A549 treated with dexamethasone at 1 μM for 4 hours (cell line): ENCODE measurements around the gene IKZF3. TPM values are rescaled to one million over a fixed set of nuclear protein-coding genes. Genes with fewer than 3 reads are reported as not detected.

Source experiments
- total RNA-seq: library from RNA; stranded (reverse); fragments of 200-300 nt; extraction: Qiagen RNA extraction; gene quantifications from 5 replicates; pipeline ENCODE4 v1.2.3, GENCODE V29; 2022

The IKZF3 gene
- total RNA-seq, result not detected in 5 replicates

GRCh38 chr17:39863918-39864746, at the start of gene IKZF3:
Gene IKZF3, minus strand, starts transcription at chr17:39864312. Its CDS starts 186 bp downstream, at chr17:39864126.

DNA sequence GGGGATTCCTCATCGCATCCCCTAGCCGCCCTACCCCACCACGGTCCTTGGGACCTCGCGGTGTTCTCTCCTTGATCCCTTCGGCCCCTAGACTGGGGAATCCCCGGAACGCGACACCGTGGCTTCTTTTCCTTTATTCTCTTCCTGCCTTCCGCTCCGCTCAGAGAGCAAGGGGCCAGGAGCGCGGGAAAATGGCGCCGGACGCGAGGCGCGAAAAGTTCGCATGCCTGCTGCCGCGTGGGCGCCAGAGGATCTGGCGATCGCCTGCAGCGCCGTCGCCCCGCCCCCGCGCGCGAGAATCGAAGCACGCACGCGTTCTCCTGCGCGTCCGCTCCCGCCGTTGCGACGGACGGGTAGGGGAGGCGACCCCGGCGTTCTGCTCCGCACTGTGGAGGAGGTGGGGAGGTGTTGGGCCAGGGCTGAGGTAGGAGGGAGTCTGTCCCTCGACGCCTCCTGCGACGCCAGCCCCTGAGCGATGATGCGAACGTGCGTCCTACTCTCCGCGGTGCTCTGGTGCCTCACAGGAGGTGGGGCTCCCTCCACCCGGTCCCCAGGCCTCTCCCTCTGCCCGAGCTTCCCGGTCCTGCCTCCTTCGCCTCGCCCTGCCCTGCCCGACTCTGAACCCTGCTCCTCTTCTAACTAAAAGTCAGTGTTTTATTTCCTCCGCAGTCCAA, 3.9 kb upstream of the IKZF3 start, which contains the start of gene ZPBP2:
ZPBP2 (plus strand) TSS at position 323 of the 674 bp plus-strand sequence; CDS start at position 476, 153 bp downstream.

DNA sequence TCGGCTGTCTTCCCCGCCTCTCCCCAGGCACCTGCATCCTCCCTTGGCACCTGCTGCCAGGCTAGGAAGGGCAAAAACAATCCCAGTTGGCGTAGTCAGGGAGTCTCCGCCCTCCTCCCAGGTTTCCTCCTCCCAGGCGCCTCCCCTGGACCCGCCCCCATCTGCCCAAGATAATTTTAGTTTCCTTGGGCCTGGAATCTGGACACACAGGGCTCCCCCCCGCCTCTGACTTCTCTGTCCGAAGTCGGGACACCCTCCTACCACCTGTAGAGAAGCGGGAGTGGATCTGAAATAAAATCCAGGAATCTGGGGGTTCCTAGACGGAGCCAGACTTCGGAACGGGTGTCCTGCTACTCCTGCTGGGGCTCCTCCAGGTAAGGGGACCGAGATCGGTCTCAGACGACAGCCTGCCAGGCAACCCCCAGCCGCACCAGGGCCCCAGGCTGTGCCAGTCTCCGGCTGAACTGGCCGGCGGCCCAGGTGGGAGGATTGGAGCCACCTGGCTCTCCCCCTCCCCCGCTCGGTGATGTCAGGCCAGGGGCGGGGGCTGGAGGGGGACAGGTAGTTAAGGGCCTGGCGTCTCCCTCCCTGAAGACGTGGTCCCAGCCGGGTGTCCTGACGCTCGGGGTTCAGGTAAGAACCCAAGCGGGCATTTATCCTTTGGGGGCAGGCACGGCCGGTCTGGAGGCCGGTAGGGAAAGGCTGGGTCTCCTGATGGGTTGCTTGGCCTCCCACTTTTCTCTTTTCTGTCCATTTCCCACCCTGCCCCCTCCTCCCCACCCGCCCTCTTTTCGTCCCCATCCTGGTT, 126.1 kb downstream of the IKZF3 start, which contains the start of gene GRB7:
GRB7 (plus strand) TSS at position 179 of the 808 bp plus-strand sequence. CDS start 4,364 bp downstream, outside the sequence.

GRCh38 chr17:39730095-39730921, 133.8 kb downstream of the IKZF3 start, which contains the start of gene MIEN1:
Gene MIEN1, minus strand, starts transcription at chr17:39730532. Its CDS starts 37 bp downstream, at chr17:39730495.

Other genes with a start within 250 kb of the IKZF3 start
- 0.09 to 0.21 TPM (median 0.14 TPM) in 5 replicates for gene PPP1R1B, start 237.4 kb downstream of the IKZF3 start, total RNA-seq
- 34.5 to 66.2 TPM (median 64.6 TPM) in 5 replicates for gene STARD3, start 227.2 kb downstream of the IKZF3 start, total RNA-seq
- gene TCAP, start 199.0 kb downstream of the IKZF3 start, total RNA-seq, result 0.53 to 1.1 TPM (median 0.92 TPM) in 5 replicates
- gene PNMT, start 195.9 kb downstream of the IKZF3 start, total RNA-seq, result 0.27 to 0.82 TPM (median 0.52 TPM) in 5 replicates
- gene PGAP3, start 176.3 kb downstream of the IKZF3 start, total RNA-seq, result 6.9 to 8.0 TPM (median 7.5 TPM) in 5 replicates
- 22.8 to 36.6 TPM (median 33.4 TPM) in 5 replicates for gene ERBB2, start 164.2 kb downstream of the IKZF3 start, total RNA-seq
- 79.9 to 98.8 TPM (median 83.5 TPM) in 5 replicates for gene MIEN1, start 133.8 kb downstream of the IKZF3 start, total RNA-seq
- gene GRB7, start 126.4 kb downstream of the IKZF3 start, total RNA-seq, result 3.5 to 5.7 TPM (median 4.8 TPM) in 5 replicates
- not detected in 5 replicates for gene ZPBP2, start 3.9 kb upstream of the IKZF3 start, total RNA-seq
- 1.2 to 2.4 TPM (median 2.2 TPM) in 5 replicates for gene GSDMB, start 54.3 kb upstream of the IKZF3 start, total RNA-seq
- 33.0 to 41.3 TPM (median 37.4 TPM) in 5 replicates for gene ORMDL3, start 63.3 kb upstream of the IKZF3 start, total RNA-seq
- not detected in 5 replicates for gene LRRC3C, start 63.4 kb upstream of the IKZF3 start, total RNA-seq
- gene GSDMA, start 98.7 kb upstream of the IKZF3 start, total RNA-seq, result not detected in 5 replicates
- 157 to 178 TPM (median 165 TPM) in 5 replicates for gene PSMD3, start 116.5 kb upstream of the IKZF3 start, total RNA-seq
- 0.96 to 1.8 TPM (median 1.5 TPM) in 5 replicates for gene CSF3, start 151.1 kb upstream of the IKZF3 start, total RNA-seq
- gene MED24, start 190.1 kb upstream of the IKZF3 start, total RNA-seq, result 42.3 to 68.1 TPM (median 59.6 TPM) in 5 replicates
- gene THRA, start 198.7 kb upstream of the IKZF3 start, total RNA-seq, result 25.2 to 37.0 TPM (median 36.4 TPM) in 5 replicates
- 7.3 to 10.7 TPM (median 10.4 TPM) in 5 replicates for gene NR1D1, start 236.3 kb upstream of the IKZF3 start, total RNA-seq